ENCODE measurements around the gene ELOVL7. TPM values are rescaled to one million over a fixed set of nuclear protein-coding genes. Genes with fewer than 3 reads are reported as not detected.
"Not testable (repeated sequence)": the region's sequence is repeated elsewhere in the genome, so short reads cannot be mapped to it uniquely, and the experiment has no call there.

The ELOVL7 gene
- total and polyA plus RNA-seq, 8 donors = 2.3 to 15.0 (median 4.8) TPM

DNA sequence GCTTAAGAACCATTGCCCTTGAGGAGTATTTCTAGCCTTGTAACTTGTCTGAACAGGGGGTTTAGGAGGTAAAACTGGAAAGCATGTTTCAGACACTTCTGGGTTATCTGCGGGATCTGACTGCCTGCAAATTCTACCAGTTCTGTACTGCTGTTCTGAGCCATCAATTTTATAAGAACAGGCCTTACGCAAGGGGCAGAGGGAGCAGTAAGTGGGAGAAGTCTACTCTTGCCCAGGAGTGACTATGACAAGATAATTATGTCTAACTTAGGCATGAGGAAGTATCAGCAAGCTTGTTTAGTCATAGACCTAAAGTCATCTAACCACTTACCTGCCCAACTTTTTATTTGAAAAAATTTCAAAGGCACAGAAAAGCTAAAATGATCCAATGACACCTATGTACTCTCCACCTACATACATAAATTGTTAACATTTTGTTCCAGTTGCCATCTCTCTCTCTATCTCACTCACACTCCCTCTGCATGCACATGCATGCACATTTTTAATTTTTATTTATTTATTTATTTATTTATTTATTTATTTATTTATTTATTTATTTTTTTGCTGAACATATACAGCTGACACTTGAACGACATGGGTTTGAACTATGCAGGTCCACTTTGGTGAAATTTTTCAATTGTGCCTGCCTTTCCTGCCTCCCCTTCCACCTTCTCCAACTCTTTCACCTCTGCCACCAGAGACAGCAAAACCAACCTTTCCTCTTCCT lies 125.7 kb downstream of the ELOVL7 start:
- TF ChIP-seq, protein P1, sequence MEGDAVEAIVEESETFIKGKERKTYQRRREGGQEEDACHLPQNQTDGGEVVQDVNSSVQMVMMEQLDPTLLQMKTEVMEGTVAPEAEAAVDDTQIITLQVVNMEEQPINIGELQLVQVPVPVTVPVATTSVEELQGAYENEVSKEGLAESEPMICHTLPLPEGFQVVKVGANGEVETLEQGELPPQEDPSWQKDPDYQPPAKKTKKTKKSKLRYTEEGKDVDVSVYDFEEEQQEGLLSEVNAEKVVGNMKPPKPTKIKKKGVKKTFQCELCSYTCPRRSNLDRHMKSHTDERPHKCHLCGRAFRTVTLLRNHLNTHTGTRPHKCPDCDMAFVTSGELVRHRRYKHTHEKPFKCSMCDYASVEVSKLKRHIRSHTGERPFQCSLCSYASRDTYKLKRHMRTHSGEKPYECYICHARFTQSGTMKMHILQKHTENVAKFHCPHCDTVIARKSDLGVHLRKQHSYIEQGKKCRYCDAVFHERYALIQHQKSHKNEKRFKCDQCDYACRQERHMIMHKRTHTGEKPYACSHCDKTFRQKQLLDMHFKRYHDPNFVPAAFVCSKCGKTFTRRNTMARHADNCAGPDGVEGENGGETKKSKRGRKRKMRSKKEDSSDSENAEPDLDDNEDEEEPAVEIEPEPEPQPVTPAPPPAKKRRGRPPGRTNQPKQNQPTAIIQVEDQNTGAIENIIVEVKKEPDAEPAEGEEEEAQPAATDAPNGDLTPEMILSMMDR (IDR thresholded peaks at IDR 0.05) = no peak
- no peaks in the 10 kb centered on the region for H3K9me3 ChIP-seq
- no peak overlapping the region for H3K27ac ChIP-seq
- ATAC-seq (no peak), DNase-seq (no peak)
- intact Hi-C loops (cut with DNase I) = no loop called here
- no peaks in the 10 kb centered on the region for H3K36me3 ChIP-seq
- no peak overlapping the region for H3K4me3 ChIP-seq
- H3K27me3 ChIP-seq = peaks cover 0 to 8% of the 10 kb centered on the region in 2 donors
- H3K4me1 ChIP-seq = no peaks in the 10 kb centered on the region

DNA sequence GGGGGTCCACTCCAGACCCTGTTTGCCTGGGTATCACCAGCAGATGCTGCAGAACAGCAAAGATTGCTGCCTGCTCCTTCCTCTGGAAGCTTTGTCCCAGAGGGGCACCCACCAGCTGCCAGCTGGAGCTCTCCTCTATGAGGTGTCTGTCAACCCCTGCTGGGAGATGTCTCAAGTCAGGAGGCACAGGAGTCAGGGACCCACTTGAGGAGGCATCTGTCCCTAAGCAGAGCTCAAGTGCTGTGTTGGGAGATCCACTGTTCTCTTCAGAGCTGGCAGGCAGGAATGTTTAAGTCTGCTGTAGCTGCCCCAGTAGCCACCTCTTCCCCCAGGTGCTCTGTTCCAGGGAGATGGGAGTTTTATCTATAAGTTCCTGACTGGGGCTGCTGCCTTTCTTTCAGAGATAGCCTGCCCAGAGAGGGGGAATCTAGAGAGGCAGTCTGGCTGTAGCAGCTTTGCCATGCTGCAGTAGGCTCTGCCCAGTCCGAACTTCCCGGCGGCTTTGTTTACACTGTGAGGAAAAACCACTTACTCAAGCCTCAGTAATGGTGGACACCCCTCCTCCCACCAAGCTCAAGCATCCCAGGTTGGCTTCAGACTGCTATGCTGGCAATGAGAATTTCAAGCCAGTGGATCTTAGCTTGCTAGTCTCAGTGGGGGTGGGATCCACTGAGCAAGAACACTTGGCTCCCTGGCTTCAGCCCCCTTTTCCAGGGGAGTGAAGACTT lies 128.7 kb downstream of the ELOVL7 start:
- H3K4me3 ChIP-seq; H3K4me1 ChIP-seq; H3K27me3 ChIP-seq; DNase-seq; ATAC-seq; H3K27ac ChIP-seq; intact Hi-C loops (cut with DNase I); H3K36me3 ChIP-seq; H3K9me3 ChIP-seq: not testable (repeated sequence)

DNA sequence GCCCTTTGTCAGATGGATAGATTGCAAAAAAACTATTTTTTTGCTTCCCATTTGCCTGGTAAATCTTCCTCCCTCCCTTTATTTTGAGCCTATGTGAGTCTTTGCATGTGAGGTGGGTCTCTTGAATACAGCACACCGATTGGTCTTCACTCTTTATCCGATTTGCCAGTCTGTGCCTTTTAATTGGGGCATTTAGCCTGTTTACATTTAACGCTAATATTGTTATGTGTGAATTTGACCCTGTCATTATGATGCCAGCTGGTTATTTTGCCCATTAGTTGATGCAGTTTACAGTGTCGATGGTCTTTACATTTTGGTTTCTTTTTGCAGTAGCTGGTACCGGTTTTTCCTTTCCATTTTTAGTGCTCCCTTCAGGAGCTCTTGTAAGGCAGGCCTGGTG lies 131.1 kb downstream of the ELOVL7 start:
- DNase-seq (no peak), ATAC-seq (no peak)
- intact Hi-C loops (cut with DNase I) = no loop called here
- no peaks in the 10 kb centered on the region for H3K4me1 ChIP-seq
- H3K9me3 ChIP-seq = no peaks in the 10 kb centered on the region
- no peak overlapping the region for H3K27ac ChIP-seq
- H3K27me3 ChIP-seq = peaks cover 0 to 8% of the 10 kb centered on the region in 2 donors
- TF ChIP-seq, protein P1 (IDR thresholded peaks at IDR 0.05) = no peak
- H3K36me3 ChIP-seq = no peaks in the 10 kb centered on the region
- H3K4me3 ChIP-seq = no peak overlapping the region

DNA sequence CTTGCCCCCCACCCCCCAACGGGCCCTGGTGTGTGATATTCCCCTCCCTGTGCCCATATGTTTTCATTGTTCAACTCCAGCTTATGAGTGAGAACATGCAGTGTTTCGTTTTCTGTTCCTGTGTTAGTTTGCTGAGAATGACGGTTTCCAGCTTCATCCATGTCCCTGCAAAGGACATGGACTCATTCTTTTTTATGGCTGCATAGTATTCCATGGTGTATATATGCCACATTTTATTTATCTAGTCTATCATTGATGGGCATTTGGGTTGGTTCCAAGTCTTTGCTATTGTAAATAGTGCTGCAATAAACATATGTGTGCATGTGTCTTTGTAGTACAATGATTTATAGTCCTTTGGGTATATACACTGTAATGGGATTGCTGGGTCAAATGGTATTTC lies 132.2 kb downstream of the ELOVL7 start:
- H3K4me1 ChIP-seq; H3K36me3 ChIP-seq; H3K4me3 ChIP-seq; intact Hi-C loops (cut with DNase I); ATAC-seq; DNase-seq; H3K27ac ChIP-seq; H3K27me3 ChIP-seq; H3K9me3 ChIP-seq: not testable (repeated sequence)

DNA sequence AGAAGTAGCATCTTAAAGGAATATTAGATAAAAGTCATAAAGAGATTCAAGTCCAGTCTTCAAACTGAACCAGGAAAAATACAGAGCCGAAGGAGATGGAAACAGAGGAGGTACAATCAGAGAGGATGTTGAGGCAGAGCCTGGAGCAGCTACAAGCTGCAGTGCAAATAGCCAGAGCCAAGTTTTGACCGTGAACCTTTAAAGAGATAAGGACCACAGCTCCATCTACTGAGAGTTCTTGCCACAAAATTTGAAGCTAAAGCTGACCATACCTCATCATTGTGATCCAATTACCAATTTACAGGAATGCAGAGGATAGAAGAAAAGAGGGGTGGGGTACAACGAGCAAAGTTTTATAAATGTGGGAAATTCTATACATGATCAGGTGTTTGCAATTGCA lies 133.7 kb downstream of the ELOVL7 start:
- Histone ChIP-seq H3K27me3 (peaks cover 0 to 4% of the 10 kb centered on the region in 2 donors), H3K9me3 (no peaks in the 10 kb centered on the region), H3K4me1 (no peaks in the 10 kb centered on the region), H3K36me3 (no peaks in the 10 kb centered on the region), H3K4me3 (no peak overlapping the region), H3K27ac (no peak overlapping the region)
- DNase-seq = no peak
- intact Hi-C loops (cut with DNase I) = no loop called here
- no peak for ATAC-seq
- TF ChIP-seq, protein P1 (IDR thresholded peaks at IDR 0.05) = no peak

DNA sequence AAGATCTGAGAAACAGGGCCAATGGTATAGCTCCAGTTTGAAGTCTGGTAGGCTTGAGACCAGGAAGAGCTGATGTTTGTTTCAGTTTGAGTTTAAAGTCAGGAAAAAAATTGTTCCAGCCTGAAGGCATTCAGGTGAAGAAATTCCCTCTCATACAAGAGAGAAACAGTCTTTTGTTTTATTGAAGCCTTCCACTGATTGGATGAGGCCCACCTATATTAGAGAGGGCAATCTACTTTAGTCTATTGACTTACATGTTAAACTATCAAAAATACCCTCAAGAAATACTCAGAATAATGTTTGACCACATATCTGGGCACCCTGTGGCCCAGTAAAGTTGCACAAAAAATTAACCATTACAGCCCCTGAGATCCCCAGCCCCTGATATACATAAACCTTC lies 138.9 kb downstream of the ELOVL7 start:
- Histone ChIP-seq H3K4me3 (no peak overlapping the region), H3K4me1 (peaks cover 0 to 9% of the 10 kb centered on the region in 2 donors), H3K36me3 (no peaks in the 10 kb centered on the region), H3K27me3 (no peaks in the 10 kb centered on the region), H3K27ac (no peak overlapping the region), H3K9me3 (no peaks in the 10 kb centered on the region)
- TF ChIP-seq, protein P1 (IDR thresholded peaks at IDR 0.05) = no peak
- no peak for ATAC-seq
- DNase-seq = no peak
- intact Hi-C loops (cut with DNase I) = no loop called here

Data from left lung (tissue), 10 donors.